ENCODE results near the gene SETDB1. TPM values are rescaled to one million over a fixed set of nuclear protein-coding genes. Genes with fewer than 3 reads are reported as not detected.

Gene SETDB1
- polyA plus RNA-seq, 1 experiment: 26.2 TPM

GRCh38 chr1:150997126-150997872, 71.1 kb downstream of the SETDB1 start:
- no peak for DNase-seq (ENCODE audit: low read depth)
- CTCF ChIA-PET: interaction anchor here (0.6 to 8.7 kb wide), 4 partner anchors 8 to 175 kb away, joined by 4 to 217 read pairs (median 34); partner anchors contain the start of genes ANXA9, CERS2 and MINDY1
- peaks cover 6% of the 10 kb centered on the region for H3K36me3 ChIP-seq (ENCODE audit: control insufficient read depth, insufficient read depth, low read length)
- no peaks in the 10 kb centered on the region for H3K27me3 ChIP-seq (ENCODE audit: control insufficient read depth, insufficient read depth, low read length)
- H3K4me3 ChIP-seq (ENCODE audit: low read depth, low read length): no peak overlapping the region
- POLR2A ChIA-PET: no interaction called here
- TF ChIP-seq CTCF (IDR thresholded peaks at IDR 0.05; ENCODE audit: insufficient read depth, low read depth, low read length): no peak

- TF ChIP-seq CTCF (IDR thresholded peaks at IDR 0.05; ENCODE audit: insufficient read depth, low read depth, low read length): no peak
- POLR2A ChIA-PET: no interaction called here
Measured at GRCh38 chr1:150997949-150998348, 71.8 kb downstream of the SETDB1 start.

GRCh38 chr1:150999051-150999674, 73.0 kb downstream of the SETDB1 start:
- TF ChIP-seq CTCF (IDR thresholded peaks at IDR 0.05; ENCODE audit: insufficient read depth, low read depth, low read length): no peak
- Histone ChIP-seq H3K27me3 (ENCODE audit: control insufficient read depth, insufficient read depth, low read length) (no peaks in the 10 kb centered on the region), H3K36me3 (ENCODE audit: control insufficient read depth, insufficient read depth, low read length) (peaks cover 6% of the 10 kb centered on the region), H3K4me3 (ENCODE audit: low read depth, low read length) (no peak overlapping the region)
- POLR2A ChIA-PET: no interaction called here
- CTCF ChIA-PET: interaction anchor here (8.7 kb wide), 1 partner anchor 19 kb away, joined by 217 read pairs; the partner anchor contains the start of genes ANXA9 and CERS2
- DNase-seq (ENCODE audit: low read depth): no peak

More at GRCh38 chr1:150997949-150998348, 71.8 kb downstream of the SETDB1 start:
- CTCF ChIA-PET: interaction anchor here (0.6 to 8.7 kb wide), 3 partner anchors 8 to 175 kb away, joined by 4 to 217 read pairs (median 64); partner anchors contain the start of genes ANXA9, CERS2 and MINDY1
- peaks cover 6% of the 10 kb centered on the region for H3K36me3 ChIP-seq (ENCODE audit: control insufficient read depth, insufficient read depth, low read length)
- no peak overlapping the region for H3K4me3 ChIP-seq (ENCODE audit: low read depth, low read length)
- no peaks in the 10 kb centered on the region for H3K27me3 ChIP-seq (ENCODE audit: control insufficient read depth, insufficient read depth, low read length)
- DNase-seq (ENCODE audit: low read depth): no peak

- no peaks in the 10 kb centered on the region for H3K27me3 ChIP-seq (ENCODE audit: control insufficient read depth, insufficient read depth, low read length)
- no peak for DNase-seq (ENCODE audit: low read depth)
- TF ChIP-seq CTCF (IDR thresholded peaks at IDR 0.05; ENCODE audit: insufficient read depth, low read depth, low read length): no peak
- no peak overlapping the region for H3K4me3 ChIP-seq (ENCODE audit: low read depth, low read length)
- H3K36me3 ChIP-seq (ENCODE audit: control insufficient read depth, insufficient read depth, low read length): peaks cover 6% of the 10 kb centered on the region
- ChIA-PET POLR2A (no interaction called here), CTCF (interaction anchor here (8.7 kb wide), 1 partner anchor 20 kb away, joined by 217 read pairs; the partner anchor contains the start of genes ANXA9 and CERS2)
Measured at GRCh38 chr1:150999926-151000325, 73.8 kb downstream of the SETDB1 start.

GRCh38 chr1:151000408-151000807, 74.2 kb downstream of the SETDB1 start:
- POLR2A ChIA-PET: no interaction called here
- H3K27me3 ChIP-seq (ENCODE audit: control insufficient read depth, insufficient read depth, low read length): no peaks in the 10 kb centered on the region
- CTCF ChIA-PET: interaction anchor here (8.7 kb wide), 1 partner anchor 20 kb away, joined by 217 read pairs; the partner anchor contains the start of genes ANXA9 and CERS2
- DNase-seq (ENCODE audit: low read depth): no peak
- H3K4me3 ChIP-seq (ENCODE audit: low read depth, low read length): no peak overlapping the region
- H3K36me3 ChIP-seq (ENCODE audit: control insufficient read depth, insufficient read depth, low read length): peaks cover 6% of the 10 kb centered on the region
- TF ChIP-seq CTCF (IDR thresholded peaks at IDR 0.05; ENCODE audit: insufficient read depth, low read depth, low read length): no peak

Data from BJ (cell line).